Urinary bladder (tissue), 2 donors: ENCODE results near the gene OR10G4. TPM values are rescaled to one million over a fixed set of nuclear protein-coding genes. Genes with fewer than 3 reads are reported as not detected.

Source experiments
- polyA plus RNA-seq: library from polyadenylated mRNA; stranded (reverse); fragments of 200-250 nt; gene quantifications from one replicate; pipeline ENCODE4 v1.2.3, GENCODE V29; 2013
- total RNA-seq: library from RNA; depleted of rRNA; stranded (reverse); fragments of >200 nt; gene quantifications from one replicate; pipeline ENCODE4 v1.2.3, GENCODE V29; 2014
- donor health status: healthy.

Gene OR10G4
- total and polyA plus RNA-seq, 2 donors: not detected

Other genes with a start within 250 kb of the OR10G4 start
- gene OR6M1, start 206.6 kb upstream of the OR10G4 start, total RNA-seq: not detected
- not detected for gene OR6M1, start 206.6 kb upstream of the OR10G4 start, polyA plus RNA-seq
- gene TMEM225, start 127.3 kb upstream of the OR10G4 start, total RNA-seq: not detected
- gene TMEM225, start 127.3 kb upstream of the OR10G4 start, polyA plus RNA-seq: not detected
- gene OR8D4, start 110.8 kb upstream of the OR10G4 start, total RNA-seq: 0.21 TPM
- gene OR8D4, start 110.8 kb upstream of the OR10G4 start, polyA plus RNA-seq: not detected
- not detected for gene OR4D5, start 73.4 kb upstream of the OR10G4 start, total RNA-seq
- gene OR4D5, start 73.4 kb upstream of the OR10G4 start, polyA plus RNA-seq: not detected
- not detected for gene OR6T1, start 69.2 kb upstream of the OR10G4 start, total RNA-seq
- gene OR6T1, start 69.2 kb upstream of the OR10G4 start, polyA plus RNA-seq: not detected
- not detected for gene OR10S1, start 35.2 kb upstream of the OR10G4 start, total RNA-seq
- not detected for gene OR10S1, start 35.2 kb upstream of the OR10G4 start, polyA plus RNA-seq
- gene OR10G6, start 17.8 kb upstream of the OR10G4 start, total RNA-seq: not detected
- gene OR10G6, start 17.8 kb upstream of the OR10G4 start, polyA plus RNA-seq: not detected
- not detected for gene OR10G9, start 10.0 kb downstream of the OR10G4 start, total RNA-seq
- gene OR10G9, start 10.0 kb downstream of the OR10G4 start, polyA plus RNA-seq: not detected
- gene OR10G8, start 13.8 kb downstream of the OR10G4 start, total RNA-seq: not detected
- not detected for gene OR10G8, start 13.8 kb downstream of the OR10G4 start, polyA plus RNA-seq
- not detected for gene OR10G7, start 28.3 kb downstream of the OR10G4 start, total RNA-seq
- gene OR10G7, start 28.3 kb downstream of the OR10G4 start, polyA plus RNA-seq: not detected
- gene VWA5A, start 102.5 kb downstream of the OR10G4 start, total RNA-seq: 36.2 TPM
- gene VWA5A, start 102.5 kb downstream of the OR10G4 start, polyA plus RNA-seq: 21.0 TPM
- gene OR10D3, start 170.3 kb downstream of the OR10G4 start, total RNA-seq: not detected
- not detected for gene OR10D3, start 170.3 kb downstream of the OR10G4 start, polyA plus RNA-seq
- gene OR8G1, start 228.1 kb downstream of the OR10G4 start, total RNA-seq: not detected
- gene OR8G1, start 228.1 kb downstream of the OR10G4 start, polyA plus RNA-seq: not detected
- not detected for gene OR8G5, start 243.4 kb downstream of the OR10G4 start, total RNA-seq
- gene OR8G5, start 243.4 kb downstream of the OR10G4 start, polyA plus RNA-seq: not detected